Loucy (cell line): ENCODE data around the gene PLPP3.

Experiments
- CTCF ChIP-seq: fragments of 200-600 bp; sonication (generic); conservative IDR thresholded peaks from 2 replicates; pipeline ENCODE4 v1.5.1; 2014; ENCODE audit warnings: mild to moderate bottlenecking, antibody characterized with exemption, low read length
- EZH2phosphoT487 ChIP-seq: fragments of 200-600 bp; IDR thresholded peaks from 2 replicates; pipeline ENCODE4 v1.6.1; 2018; ENCODE audit warnings: antibody characterized with exemption, mild to moderate bottlenecking, moderate library complexity, borderline replicate concordance

GRCh38 chr1:56590520-56591011, 11.2 kb upstream of the PLPP3 start:
- TF ChIP-seq EZH2phosphoT487 (no peak), CTCF (no peak)
